Upper lobe of left lung (tissue), 6 donors: ENCODE data around the gene LEMD1. TPM values are rescaled to one million over a fixed set of nuclear protein-coding genes. Genes with fewer than 3 reads are reported as not detected.

Experiments
- ATAC-seq, 2 donors: fragments of 200-7000 bp; cut with Tn5 transposase; one replicate each; pipeline ENCODE4 v1.9.1; 2022; ENCODE audit warnings: mild to moderate bottlenecking in 2 of 2, moderate library complexity in 2 of 2; ENCODE audit not compliant: low FRiP score in 2 of 2
- DNase-seq, 2 donors: peaks; one replicate each; pipeline ENCODE4 v3.0.0-alpha.2; 2019 to 2020
- H3K27ac ChIP-seq, 4 donors: fragments of 200-600 bp; sonication (generic); one replicate each; pipeline ENCODE4 v1.5.1; 2016 to 2019
- H3K27me3 ChIP-seq, 4 donors: fragments of 200-600 bp; sonication (generic); one replicate each; pipeline ENCODE4 v1.5.1; 2017 to 2019
- H3K36me3 ChIP-seq, 4 donors: fragments of 200-600 bp; sonication (generic); one replicate each; pipeline ENCODE4 v1.5.1; 2016 to 2019
- H3K4me1 ChIP-seq, 4 donors: fragments of 200-600 bp; sonication (generic); one replicate each; pipeline ENCODE4 v1.5.1; 2018 to 2019
- H3K4me3 ChIP-seq, 4 donors: fragments of 200-600 bp; sonication (generic); one replicate each; pipeline ENCODE4 v1.5.1; 2017 to 2019; ENCODE audit warnings: mild to moderate bottlenecking in 2 of 4, moderate library complexity in 1 of 4
- H3K9me3 ChIP-seq, 4 donors: fragments of 200-600 bp; sonication (generic); one replicate each; pipeline ENCODE4 v1.5.1; 2018 to 2019
- CTCF ChIP-seq, 6 experiments: fragments of 450-650 bp in 4 of 6; fragments of 200-600 bp in 2 of 6; sonication (generic) in 2 of 6; IDR thresholded peaks; one replicate each; pipeline ENCODE4 v1.5.1; 2016 to 2019; ENCODE audit warnings: antibody characterized with exemption in 6 of 6
- EP300 ChIP-seq, 4 donors: sonication (generic); formaldehyde crosslinking; IDR thresholded peaks; one replicate each; pipeline ENCODE4 v1.5.1; 2017; ENCODE audit warnings: antibody characterized with exemption in 4 of 4, control low read depth in 2 of 4
- POLR2A ChIP-seq, 4 donors: fragments of 450-650 bp; IDR thresholded peaks; one replicate each; pipeline ENCODE4 v1.5.1; 2016 to 2017; ENCODE audit warnings: antibody characterized with exemption in 4 of 4, mild to moderate bottlenecking in 2 of 4
- POLR2AphosphoS5 ChIP-seq, 2 donors: sonication (generic); formaldehyde crosslinking; IDR thresholded peaks; one replicate each; pipeline ENCODE4 v1.5.1; 2017; ENCODE audit warnings: antibody characterized with exemption in 2 of 2
- WGBS, 2 donors: methylation state at CpG; one replicate each; pipeline ENCODE4 v1.1.5; 2017 to 2018; 5-methylcytosine and 5-hydroxymethylcytosine counted together
- total RNA-seq, 6 donors: library from RNA; depleted of rRNA in 4 of 6; stranded (reverse); fragments of >200 nt in 4 of 6; gene quantifications; one replicate each; pipeline versions ENCODE4 v1.1.0 to v1.2.1, GENCODE V29; 2016 to 2021
- donor health status: DM: no; HTN: no; CAD: no; lungs with moderate emphysema.
- donor health status: DM: no; HTN: yes; CAD: no; lungs with severe emphysema.

LEMD1 gene
- 10 to 100 TPM in 1 of 6 donors, 1 to 10 TPM in 3, not detected in 2; 1.1 to 14.7 (median 1.7) TPM for total RNA-seq

- Histone ChIP-seq H3K4me1 (no peaks in the 10 kb centered on the region), H3K36me3 (no peaks in the 10 kb centered on the region), H3K27ac (no peak within 1 kb of the TSS), H3K27me3 (no peaks in the 10 kb centered on the region), H3K4me3 (no peak within 1 kb of the TSS), H3K9me3 (no peaks in the 10 kb centered on the region)
- no peak for DNase-seq
- TF ChIP-seq CTCF (IDR thresholded peaks at IDR 0.05) (no peak), EP300 (IDR thresholded peaks at IDR 0.05) (no peak), POLR2AphosphoS5 (IDR thresholded peaks at IDR 0.05) (no peak), POLR2A (IDR thresholded peaks at IDR 0.05) (no peak)
- WGBS, 2 donors, result 50 to 53% methylated on average over 2 of the region's 2 CpGs
- no peak for ATAC-seq
Measured at GRCh38 chr1:205421798-205422197, at the start of gene LEMD1. Gene LEMD1, minus strand, starts transcription at chr1:205422056. Its CDS starts 1,520 bp downstream, at chr1:205420536.

GRCh38 chr1:205470131-205470530, 48.3 kb upstream of the LEMD1 start:
- H3K27me3 ChIP-seq, result no peaks in the 10 kb centered on the region
- WGBS, 2 donors, result 82 to 89% methylated on average over 6 of the region's 6 CpGs
- no peak for TF ChIP-seq EP300 (IDR thresholded peaks at IDR 0.05)
- no peak for TF ChIP-seq CTCF (IDR thresholded peaks at IDR 0.05)
- TF ChIP-seq POLR2AphosphoS5 (IDR thresholded peaks at IDR 0.05), result no peak
- no peak for TF ChIP-seq POLR2A (IDR thresholded peaks at IDR 0.05)
- peaks cover 0 to 7% (median 2%) of the 10 kb centered on the region in 4 donors for H3K9me3 ChIP-seq
- H3K4me3 ChIP-seq, result no peak overlapping the region
- H3K36me3 ChIP-seq, result no peaks in the 10 kb centered on the region
- H3K4me1 ChIP-seq, result no peaks in the 10 kb centered on the region
- no peak overlapping the region for H3K27ac ChIP-seq
- DNase-seq, result no peak
- no peak for ATAC-seq

GRCh38 chr1:205466595-205467220, 44.9 kb upstream of the LEMD1 start:
- no peak for TF ChIP-seq EP300 (IDR thresholded peaks at IDR 0.05)
- no peak for TF ChIP-seq CTCF (IDR thresholded peaks at IDR 0.05)
- no peak for TF ChIP-seq POLR2A (IDR thresholded peaks at IDR 0.05)
- no peak for TF ChIP-seq POLR2AphosphoS5 (IDR thresholded peaks at IDR 0.05)
- H3K27me3 ChIP-seq, result no peaks in the 10 kb centered on the region
- WGBS, 2 donors, result 54 to 61% methylated on average over 7 of the region's 7 CpGs
- H3K4me1 ChIP-seq, result no peaks in the 10 kb centered on the region
- H3K4me3 ChIP-seq, result no peak overlapping the region
- no peaks in the 10 kb centered on the region for H3K36me3 ChIP-seq
- DNase-seq (no peak), ATAC-seq (no peak)
- H3K27ac ChIP-seq, result no peak overlapping the region
- no peaks in the 10 kb centered on the region for H3K9me3 ChIP-seq

GRCh38 chr1:205465392-205465791, 43.5 kb upstream of the LEMD1 start:
- no peak for DNase-seq
- WGBS, 2 donors, result 46 to 63% methylated on average over 2 of the region's 2 CpGs
- no peak for ATAC-seq

More at GRCh38 chr1:205465392-205465791, 43.5 kb upstream of the LEMD1 start:
- Histone ChIP-seq H3K27me3 (no peaks in the 10 kb centered on the region), H3K36me3 (no peaks in the 10 kb centered on the region), H3K27ac (no peak overlapping the region), H3K4me1 (no peaks in the 10 kb centered on the region), H3K9me3 (no peaks in the 10 kb centered on the region), H3K4me3 (no peak overlapping the region)
- no peak for TF ChIP-seq CTCF (IDR thresholded peaks at IDR 0.05)
- TF ChIP-seq POLR2AphosphoS5 (IDR thresholded peaks at IDR 0.05), result no peak
- TF ChIP-seq POLR2A (IDR thresholded peaks at IDR 0.05), result no peak
- no peak for TF ChIP-seq EP300 (IDR thresholded peaks at IDR 0.05)
